ENCODE results near the gene MSH3.
"Not testable (repeated sequence)": the region's sequence is repeated elsewhere in the genome, so short reads cannot be mapped to it uniquely, and the experiment has no call there.

The MSH3 gene

GRCh38 chr5:80753712-80754111 is 99.3 kb downstream of the MSH3 start:
- FAIRE-seq (no peak), DNase-seq (ENCODE audit: low spot score) (no peak)

- DNase-seq (ENCODE audit: low spot score) = no peak
- no peak for FAIRE-seq
Observed at GRCh38 chr5:80754900-80755299, 100.4 kb downstream of the MSH3 start.

- no peak for DNase-seq (ENCODE audit: low spot score)
- no peak for FAIRE-seq
Observed at GRCh38 chr5:80755626-80756025, 101.2 kb downstream of the MSH3 start.

- FAIRE-seq (no peak), DNase-seq (ENCODE audit: low spot score) (no peak)
Observed at GRCh38 chr5:80756292-80756691, 101.8 kb downstream of the MSH3 start.

- DNase-seq (ENCODE audit: low spot score) (no peak), FAIRE-seq (no peak)
Observed at GRCh38 chr5:80757290-80757689, 102.8 kb downstream of the MSH3 start.

GRCh38 chr5:80759866-80760577 is 105.6 kb downstream of the MSH3 start:
- no peak for FAIRE-seq
- no peak for DNase-seq (ENCODE audit: low spot score)

- FAIRE-seq = no peak
- no peak for DNase-seq (ENCODE audit: low spot score)
Observed at GRCh38 chr5:80760680-80761079, 106.2 kb downstream of the MSH3 start.

- DNase-seq (ENCODE audit: low spot score) (no peak), FAIRE-seq (no peak)
Observed at GRCh38 chr5:80761176-80761575, 106.7 kb downstream of the MSH3 start.

GRCh38 chr5:80761966-80762365 is 107.5 kb downstream of the MSH3 start:
- FAIRE-seq = no peak
- no peak for DNase-seq (ENCODE audit: low spot score)

- DNase-seq (ENCODE audit: low spot score) (no peak), FAIRE-seq (no peak)
Observed at GRCh38 chr5:80762573-80762972, 108.1 kb downstream of the MSH3 start.

GRCh38 chr5:80763211-80763610 is 108.8 kb downstream of the MSH3 start:
- FAIRE-seq = no peak
- no peak for DNase-seq (ENCODE audit: low spot score)

- FAIRE-seq (no peak), DNase-seq (ENCODE audit: low spot score) (no peak)
Observed at GRCh38 chr5:80763873-80764647, 109.6 kb downstream of the MSH3 start.

- DNase-seq (ENCODE audit: low spot score) (no peak), FAIRE-seq (no peak)
Observed at GRCh38 chr5:80764786-80765185, 110.3 kb downstream of the MSH3 start.

- FAIRE-seq = no peak
- DNase-seq (ENCODE audit: low spot score) = no peak
Observed at GRCh38 chr5:80777347-80778287, 123.2 kb downstream of the MSH3 start.

- DNase-seq (ENCODE audit: low spot score) (no peak), FAIRE-seq (no peak)
Observed at GRCh38 chr5:80780024-80780423, 125.6 kb downstream of the MSH3 start.

GRCh38 chr5:80780761-80781285 is 126.4 kb downstream of the MSH3 start:
- DNase-seq (ENCODE audit: low spot score) = no peak
- no peak for FAIRE-seq

- peak; percentile 90 for FAIRE-seq
- peak; percentile 68 for DNase-seq (ENCODE audit: low spot score)
Observed at GRCh38 chr5:80781356-80781755, 126.9 kb downstream of the MSH3 start.

- FAIRE-seq (no peak), DNase-seq (ENCODE audit: low spot score) (peak; percentile 50)
Observed at GRCh38 chr5:80782626-80783025, 128.2 kb downstream of the MSH3 start.

- FAIRE-seq = not testable (repeated sequence)
Observed at GRCh38 chr5:80783751-80784150, 129.3 kb downstream of the MSH3 start.

GRCh38 chr5:80784451-80784850 is 130.0 kb downstream of the MSH3 start:
- no peak for DNase-seq (ENCODE audit: low spot score)
- no peak for FAIRE-seq

More at GRCh38 chr5:80783751-80784150, 129.3 kb downstream of the MSH3 start:
- DNase-seq (ENCODE audit: low spot score) = not testable (repeated sequence)

GRCh38 chr5:80789319-80790016 is 135.0 kb downstream of the MSH3 start:
- not testable (repeated sequence) for DNase-seq (ENCODE audit: low spot score); FAIRE-seq

All from RCC 7860 (cell line).